OCI-LY3 (cell line): ENCODE measurements around the gene ORC1.

ENCODE experiments used
- EZH2phosphoT487 ChIP-seq: fragments of 200-600 bp; shearing (Covaris generic); IDR thresholded peaks from 2 replicates; pipeline ENCODE4 v1.6.1; 2018; ENCODE audit warnings: antibody characterized with exemption, mixed run types, low read depth
- TF ChIP-seq, protein P1 (sequence below): fragments of 200-600, 300-600 bp; sonication (generic); IDR thresholded peaks from 2 replicates; pipeline ENCODE4 v1.5.1; 2014; ENCODE audit warnings: antibody characterized with exemption, low read length, low read depth

DNA sequence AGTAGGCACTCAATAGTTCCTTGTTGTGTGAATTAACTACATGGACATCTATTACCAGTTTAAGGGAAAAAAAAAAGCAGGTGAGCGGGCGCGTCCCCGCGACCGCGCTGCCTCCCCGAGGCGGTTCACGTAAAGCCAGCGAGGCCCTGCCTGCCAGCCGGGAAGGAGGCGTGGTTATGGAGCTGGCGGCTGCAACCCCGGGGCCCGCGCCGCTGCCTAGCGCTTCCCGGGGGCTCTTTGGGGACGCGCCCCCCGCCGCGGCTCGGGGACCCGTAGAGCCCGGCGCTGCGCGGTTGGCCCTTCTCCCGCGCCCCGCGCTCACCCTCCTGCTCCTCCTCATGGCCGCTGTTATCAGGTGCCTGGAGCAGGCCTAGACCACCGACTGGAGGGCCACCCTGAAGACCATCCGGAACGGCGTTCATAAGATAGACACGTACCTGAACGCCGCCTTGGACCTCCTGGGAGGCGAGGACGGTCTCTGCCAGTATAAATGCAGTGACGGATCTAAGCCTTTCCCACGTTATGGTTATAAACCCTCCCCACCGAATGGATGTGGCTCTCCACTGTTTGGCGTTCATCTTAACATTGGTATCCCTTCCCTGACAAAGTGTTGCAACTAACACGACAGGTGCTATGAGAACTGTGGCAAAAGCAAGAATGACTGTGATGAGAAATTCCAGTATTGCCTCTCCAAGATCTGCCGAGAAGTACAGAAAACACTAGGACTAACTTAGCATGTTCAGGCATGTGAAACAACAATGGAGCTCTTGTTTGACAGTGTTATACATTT, 35.6 kb downstream of the ORC1 start:
- TF ChIP-seq, protein P1, sequence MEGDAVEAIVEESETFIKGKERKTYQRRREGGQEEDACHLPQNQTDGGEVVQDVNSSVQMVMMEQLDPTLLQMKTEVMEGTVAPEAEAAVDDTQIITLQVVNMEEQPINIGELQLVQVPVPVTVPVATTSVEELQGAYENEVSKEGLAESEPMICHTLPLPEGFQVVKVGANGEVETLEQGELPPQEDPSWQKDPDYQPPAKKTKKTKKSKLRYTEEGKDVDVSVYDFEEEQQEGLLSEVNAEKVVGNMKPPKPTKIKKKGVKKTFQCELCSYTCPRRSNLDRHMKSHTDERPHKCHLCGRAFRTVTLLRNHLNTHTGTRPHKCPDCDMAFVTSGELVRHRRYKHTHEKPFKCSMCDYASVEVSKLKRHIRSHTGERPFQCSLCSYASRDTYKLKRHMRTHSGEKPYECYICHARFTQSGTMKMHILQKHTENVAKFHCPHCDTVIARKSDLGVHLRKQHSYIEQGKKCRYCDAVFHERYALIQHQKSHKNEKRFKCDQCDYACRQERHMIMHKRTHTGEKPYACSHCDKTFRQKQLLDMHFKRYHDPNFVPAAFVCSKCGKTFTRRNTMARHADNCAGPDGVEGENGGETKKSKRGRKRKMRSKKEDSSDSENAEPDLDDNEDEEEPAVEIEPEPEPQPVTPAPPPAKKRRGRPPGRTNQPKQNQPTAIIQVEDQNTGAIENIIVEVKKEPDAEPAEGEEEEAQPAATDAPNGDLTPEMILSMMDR = no peak
- no peak for TF ChIP-seq EZH2phosphoT487
